Daoy (cell line): ENCODE data around the gene MCM3AP. TPM values are rescaled to one million over a fixed set of nuclear protein-coding genes. Genes with fewer than 3 reads are reported as not detected.

Experiments used
- DNase-seq: peaks from one replicate; pipeline ENCODE4 v3.0.0-alpha.2; 2015; ENCODE audit warnings: low read depth
- total RNA-seq: library from RNA; depleted of rRNA; stranded (reverse); fragments of >200 nt; shearing (Covaris generic); gene quantifications from 2 replicates; pipeline ENCODE4 v1.2.3, GENCODE V29; 2014; rRNA removed

The MCM3AP gene
- total RNA-seq, 1 experiment from 2014 or later, result 100.0 TPM

DNA sequence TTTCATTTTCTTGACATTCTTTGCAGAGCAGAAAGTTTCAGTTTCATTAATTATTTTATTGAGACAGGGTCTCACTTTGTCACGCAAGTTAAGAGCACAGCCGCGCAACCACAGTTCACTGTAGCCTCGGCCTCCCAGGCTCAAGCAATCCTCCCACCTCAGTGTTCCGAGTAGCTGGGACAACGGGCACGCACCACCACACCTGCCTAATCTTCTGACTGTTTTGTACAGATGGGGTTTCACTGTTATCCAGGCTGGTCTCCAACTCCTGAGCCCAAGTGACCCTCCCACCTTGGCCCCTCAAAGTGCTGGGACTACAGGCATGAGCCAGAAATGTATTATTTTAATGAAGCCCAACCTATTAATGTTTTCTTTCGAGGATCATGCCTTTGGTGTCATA, 98.2 kb downstream of the MCM3AP start:
- no peak for DNase-seq

- DNase-seq, result no peak
These were observed 99.7 kb downstream of the MCM3AP start for GRCh38 chr21:46185716-46186115.

Other genes with a start within 250 kb of the MCM3AP start
- gene COL6A2, start 187.5 kb downstream of the MCM3AP start, total RNA-seq, result 456 and 480 TPM in 2 replicates
- 0.34 TPM in 1 of 2 replicates, not detected in the other for gene FTCD, start 130.0 kb downstream of the MCM3AP start, total RNA-seq
- gene SPATC1L, start 101.2 kb downstream of the MCM3AP start, total RNA-seq, result 3.9 and 8.7 TPM in 2 replicates
- 21.8 and 25.3 TPM in 2 replicates for gene LSS, start 56.8 kb downstream of the MCM3AP start, total RNA-seq
- gene YBEY, start 731 bp upstream of the MCM3AP start, total RNA-seq, result 21.4 and 25.8 TPM in 2 replicates
- gene C21orf58, start 38.3 kb upstream of the MCM3AP start, total RNA-seq, result 12.4 and 16.9 TPM in 2 replicates
- 20.4 and 32.0 TPM in 2 replicates for gene PCNT, start 38.5 kb upstream of the MCM3AP start, total RNA-seq
- 11.5 and 16.4 TPM in 2 replicates for gene DIP2A, start 173.3 kb upstream of the MCM3AP start, total RNA-seq